Stimulated activated CD4-positive, alpha-beta T cell treated with anti-CD3 and anti-CD28 coated beads, Interleukin-4, amount 100 ng/mL, for 1 hour (primary cell): Measurements from ENCODE around the gene GTF3C1.

ENCODE experiments used
- DNase-seq: peaks from one replicate; pipeline ENCODE4 v3.0.0-alpha.2; 2020

Gene GTF3C1

DNA sequence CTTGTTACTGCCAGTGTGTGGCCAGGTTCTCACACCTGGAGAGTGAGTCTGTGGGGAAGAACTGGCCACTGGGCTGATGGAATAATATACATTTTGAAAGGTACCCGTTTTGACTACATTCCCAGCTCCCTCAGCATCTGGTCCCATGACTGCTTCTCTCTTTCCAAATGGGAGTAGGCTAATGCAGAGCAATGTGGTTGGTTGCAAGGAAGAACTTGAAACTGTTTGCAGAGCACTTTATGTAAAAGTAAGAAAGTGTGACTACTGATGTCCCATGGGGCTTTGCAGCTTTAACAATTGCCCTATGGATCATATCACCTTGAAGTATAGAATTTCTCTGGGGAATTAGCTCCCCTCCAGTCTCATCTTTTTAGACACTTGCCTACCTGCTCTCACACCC is 9.2 kb upstream of the GTF3C1 start:
- no peak for DNase-seq

DNA sequence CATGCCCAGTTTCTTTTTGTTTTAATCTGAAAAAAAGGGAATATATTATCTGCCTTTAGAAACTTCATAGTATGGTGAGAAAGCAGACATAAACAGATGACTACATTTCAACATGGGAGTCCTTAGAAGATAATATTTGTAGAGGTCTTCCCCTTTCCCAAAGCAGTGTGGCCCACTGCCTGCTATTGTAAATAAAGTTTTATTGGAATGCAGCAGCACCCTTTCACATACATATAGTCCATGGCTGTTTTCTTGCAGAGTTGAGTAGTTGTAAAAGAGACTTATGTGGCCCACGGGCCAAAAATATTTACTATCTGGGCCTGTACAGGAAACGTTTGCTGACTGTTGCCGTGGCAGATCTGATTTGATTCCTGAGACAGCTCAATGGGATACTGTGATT is 8.7 kb upstream of the GTF3C1 start:
- DNase-seq: no peak

DNA sequence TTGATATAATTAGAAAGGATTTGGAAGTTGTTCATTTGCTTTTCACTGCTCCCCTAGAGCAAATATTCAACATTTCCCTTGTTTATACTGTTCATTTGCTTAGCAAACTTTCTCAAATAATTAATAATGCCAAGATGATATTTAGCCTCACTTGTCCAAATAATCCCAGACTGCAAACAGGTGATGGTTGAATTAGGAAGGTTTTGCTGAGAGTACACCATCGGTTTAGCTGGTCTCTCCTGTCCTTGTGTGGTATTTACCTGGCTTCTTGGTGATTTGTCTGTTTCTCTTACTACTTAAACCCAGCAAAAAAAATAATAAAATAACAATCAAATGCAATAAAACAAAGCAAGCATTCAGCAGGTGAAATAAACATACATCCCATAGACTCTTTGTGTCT is 6.8 kb upstream of the GTF3C1 start:
- DNase-seq: no peak

DNA sequence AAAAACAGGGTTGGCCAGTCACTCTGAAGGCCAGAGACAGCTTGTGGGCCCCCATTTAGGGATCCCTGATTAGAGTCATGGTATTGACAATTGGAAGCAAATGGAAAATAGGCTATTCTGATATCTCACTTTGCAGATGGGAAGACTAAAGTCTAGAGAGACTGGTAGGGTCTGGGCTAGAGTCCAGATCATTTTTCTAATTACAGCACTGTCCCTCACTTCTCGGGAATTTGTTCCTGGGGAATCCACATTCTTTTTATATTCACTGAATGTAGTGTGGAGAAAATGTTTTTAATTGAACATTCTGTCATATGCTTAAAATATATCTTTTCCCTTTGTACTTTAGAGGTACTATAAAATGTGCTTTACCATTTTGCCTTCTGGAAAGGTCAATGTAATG is 1.3 kb upstream of the GTF3C1 start:
- DNase-seq: no peak

DNA sequence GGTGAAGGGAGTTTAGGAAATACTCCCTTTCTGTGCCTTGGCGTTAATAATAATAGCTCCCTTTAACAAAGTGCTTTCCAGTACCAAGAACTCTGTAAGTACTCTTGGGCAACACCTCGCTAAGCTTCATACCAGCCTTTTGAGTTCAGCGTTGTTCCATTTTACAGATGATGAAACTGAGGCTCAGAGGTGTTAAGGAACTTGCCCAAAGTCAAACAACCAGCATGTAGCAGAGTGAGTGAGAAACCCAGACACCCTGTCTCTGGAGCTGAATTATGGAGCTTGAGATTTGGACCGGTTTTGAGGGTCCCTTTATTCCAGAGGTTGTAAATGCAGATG is 838 bp upstream of the GTF3C1 start:
- DNase-seq: no peak

DNA sequence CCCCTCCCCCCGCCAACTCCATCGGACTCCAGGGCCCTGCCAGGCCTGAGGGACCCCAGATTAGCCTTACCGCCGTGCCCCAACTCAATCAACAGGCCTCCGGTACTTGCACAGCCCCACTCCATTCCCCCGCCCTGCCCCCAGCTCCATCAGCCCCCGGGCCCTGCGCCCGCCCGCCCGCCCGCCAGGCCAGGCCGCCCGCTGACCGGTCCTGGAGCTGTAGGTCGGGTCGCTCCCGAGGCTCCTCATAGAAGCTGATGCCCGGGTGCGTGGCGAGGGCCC is 308 bp downstream of the GTF3C1 start:
- DNase-seq: no peak

DNA sequence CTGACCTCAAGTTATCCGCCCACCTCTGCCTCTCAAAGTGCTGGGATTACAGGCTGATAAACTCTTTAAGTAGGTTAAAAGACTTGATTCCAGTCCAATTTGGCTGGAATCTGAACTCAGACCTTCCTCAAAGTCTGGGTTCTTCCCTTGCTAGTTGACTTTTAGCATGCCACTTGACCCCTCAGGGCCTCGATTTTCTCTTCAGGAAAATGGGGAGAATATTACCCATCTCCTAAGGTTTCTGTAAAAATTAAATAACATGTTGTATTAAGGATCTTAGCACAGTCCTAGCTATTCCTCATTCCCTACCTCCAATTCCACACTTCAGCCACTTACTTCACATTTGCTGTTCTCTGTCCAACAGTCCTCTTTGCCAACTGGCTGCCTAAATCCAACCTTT is 1.9 kb downstream of the GTF3C1 start:
- no peak for DNase-seq

DNA sequence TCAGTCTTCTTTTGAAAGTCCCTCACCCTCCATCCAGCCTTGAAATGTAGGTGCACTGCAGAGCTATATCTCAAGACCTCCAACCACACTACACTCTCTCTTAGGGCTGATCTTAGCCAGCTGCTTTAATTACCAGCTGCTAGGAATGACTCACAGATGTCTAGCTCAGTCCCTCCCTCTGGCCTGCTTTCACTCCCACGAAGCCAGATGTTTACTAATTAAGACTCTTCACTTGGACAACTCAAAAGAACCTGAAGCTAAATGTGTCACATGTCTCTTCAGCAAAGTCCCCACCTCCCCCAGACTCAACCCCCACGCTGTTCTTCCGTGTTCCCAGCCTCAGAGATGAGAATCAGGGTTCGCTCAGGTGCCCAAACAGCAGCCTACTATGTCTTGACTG is 2.6 kb downstream of the GTF3C1 start:
- DNase-seq: no peak

DNA sequence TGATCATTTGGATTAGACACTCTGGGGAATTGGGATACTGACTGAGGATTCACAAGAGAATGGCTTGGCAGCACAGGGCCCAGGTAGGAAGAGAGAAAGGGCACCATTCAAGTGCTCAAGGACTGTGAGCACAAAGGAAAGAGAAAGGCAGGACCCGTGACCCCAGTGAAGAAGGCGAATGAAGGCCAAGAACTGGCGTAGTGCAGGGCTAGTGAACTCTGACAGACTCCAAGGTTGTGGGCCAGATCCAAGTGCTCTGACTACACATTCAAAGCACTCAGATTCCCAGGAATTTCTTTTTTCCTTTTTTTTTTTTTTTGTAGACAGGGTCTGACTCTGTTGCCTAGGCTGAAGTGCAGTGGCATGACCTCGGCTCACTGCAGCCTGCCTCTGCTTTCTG is 5.0 kb downstream of the GTF3C1 start:
- DNase-seq: no peak

DNA sequence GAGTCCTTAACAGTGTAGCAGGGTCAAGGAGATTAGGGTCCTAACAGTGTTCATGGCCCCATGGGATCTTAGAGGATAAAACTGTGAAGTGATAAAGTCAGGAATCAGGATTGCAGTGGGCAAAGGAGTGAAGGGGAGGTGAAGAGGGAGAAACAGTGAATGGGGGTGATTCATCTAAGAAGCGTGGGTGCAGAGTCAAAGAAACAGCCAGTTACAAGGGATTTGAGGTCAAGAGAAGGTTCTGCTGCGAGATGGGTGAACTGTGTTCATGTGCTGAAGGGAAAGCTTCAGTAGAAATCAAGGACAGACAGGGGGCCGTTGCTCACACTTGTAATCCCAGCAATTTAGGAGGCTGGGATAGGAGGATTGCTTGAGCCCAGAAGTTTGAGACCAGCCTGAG is 5.9 kb downstream of the GTF3C1 start:
- DNase-seq: no peak

DNA sequence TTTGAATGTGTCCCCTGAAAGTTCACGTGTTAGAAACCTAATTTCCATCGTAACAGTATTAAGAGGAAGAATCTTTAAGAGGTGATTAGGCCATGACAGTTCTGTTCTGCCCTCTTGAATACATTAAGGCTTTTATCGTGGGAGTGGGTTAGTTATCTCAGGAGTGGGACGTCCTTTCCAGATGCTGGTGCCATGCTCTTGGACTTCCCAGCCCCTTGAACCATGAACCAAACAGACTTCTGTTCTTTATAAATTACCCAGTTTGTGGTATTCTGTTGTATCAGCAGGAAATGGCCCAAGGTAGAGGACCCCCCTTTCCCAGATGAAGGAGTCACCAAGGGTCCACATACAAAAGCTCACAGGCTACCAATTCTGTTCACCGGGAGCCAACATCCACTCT is 10.1 kb downstream of the GTF3C1 start:
- DNase-seq: no peak

DNA sequence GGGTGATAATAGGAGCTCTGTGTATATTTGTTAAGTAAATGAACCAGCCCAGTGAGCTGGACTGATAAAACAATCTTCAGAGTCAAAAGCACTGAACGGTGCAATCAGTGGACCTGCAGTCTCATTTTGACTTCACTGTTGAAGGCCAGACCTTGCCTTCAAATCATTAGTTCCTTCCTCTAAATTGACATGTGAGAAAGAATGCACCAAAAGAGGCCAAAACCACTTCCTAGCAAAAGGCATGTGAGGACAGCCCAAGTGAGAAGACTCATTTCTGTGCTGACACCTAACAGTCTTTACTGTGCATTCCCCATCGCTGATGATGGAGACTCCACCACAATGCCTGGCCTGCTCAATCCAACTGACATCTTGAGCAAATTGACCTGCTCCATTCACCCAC is 10.6 kb downstream of the GTF3C1 start:
- DNase-seq: no peak

DNA sequence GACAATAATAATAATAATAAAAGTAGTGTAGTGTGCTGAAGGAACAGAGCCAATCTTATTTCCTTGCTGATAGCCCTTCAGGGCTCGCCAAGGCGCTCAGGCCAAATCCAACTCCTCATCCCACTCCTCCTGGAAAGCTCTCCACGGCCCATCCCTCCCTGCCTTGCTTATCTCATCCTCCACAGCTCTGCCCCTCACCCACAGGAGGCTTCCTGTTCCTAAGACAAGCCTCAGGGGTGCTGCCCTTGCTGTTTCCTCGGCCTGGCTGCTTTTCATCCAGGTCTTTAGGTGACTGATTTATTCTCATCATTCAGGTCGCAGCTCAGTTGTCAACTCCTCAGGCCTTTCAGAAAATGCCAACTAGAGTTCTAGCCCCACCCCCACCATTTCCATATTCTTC is 11.2 kb downstream of the GTF3C1 start:
- no peak for DNase-seq

DNA sequence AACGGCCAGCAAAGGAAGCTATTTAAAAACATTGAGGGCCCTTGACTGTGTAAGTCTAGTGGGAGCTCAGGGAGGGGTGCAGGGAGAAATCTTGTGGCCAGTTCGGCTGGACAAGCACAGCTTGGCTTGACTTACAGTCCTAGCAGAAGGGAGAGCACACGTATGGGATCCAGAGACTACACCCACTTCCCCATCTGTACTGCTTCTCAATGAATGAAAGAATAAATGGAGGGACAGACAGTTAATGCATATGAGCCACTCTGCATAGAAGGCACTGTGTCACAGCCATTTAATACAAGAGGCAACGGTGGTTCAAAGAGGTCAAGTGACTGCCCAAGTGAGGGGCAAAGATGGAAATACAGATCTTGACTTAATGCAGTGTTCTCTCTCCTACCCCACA is 15.5 kb downstream of the GTF3C1 start:
- DNase-seq: no peak

DNA sequence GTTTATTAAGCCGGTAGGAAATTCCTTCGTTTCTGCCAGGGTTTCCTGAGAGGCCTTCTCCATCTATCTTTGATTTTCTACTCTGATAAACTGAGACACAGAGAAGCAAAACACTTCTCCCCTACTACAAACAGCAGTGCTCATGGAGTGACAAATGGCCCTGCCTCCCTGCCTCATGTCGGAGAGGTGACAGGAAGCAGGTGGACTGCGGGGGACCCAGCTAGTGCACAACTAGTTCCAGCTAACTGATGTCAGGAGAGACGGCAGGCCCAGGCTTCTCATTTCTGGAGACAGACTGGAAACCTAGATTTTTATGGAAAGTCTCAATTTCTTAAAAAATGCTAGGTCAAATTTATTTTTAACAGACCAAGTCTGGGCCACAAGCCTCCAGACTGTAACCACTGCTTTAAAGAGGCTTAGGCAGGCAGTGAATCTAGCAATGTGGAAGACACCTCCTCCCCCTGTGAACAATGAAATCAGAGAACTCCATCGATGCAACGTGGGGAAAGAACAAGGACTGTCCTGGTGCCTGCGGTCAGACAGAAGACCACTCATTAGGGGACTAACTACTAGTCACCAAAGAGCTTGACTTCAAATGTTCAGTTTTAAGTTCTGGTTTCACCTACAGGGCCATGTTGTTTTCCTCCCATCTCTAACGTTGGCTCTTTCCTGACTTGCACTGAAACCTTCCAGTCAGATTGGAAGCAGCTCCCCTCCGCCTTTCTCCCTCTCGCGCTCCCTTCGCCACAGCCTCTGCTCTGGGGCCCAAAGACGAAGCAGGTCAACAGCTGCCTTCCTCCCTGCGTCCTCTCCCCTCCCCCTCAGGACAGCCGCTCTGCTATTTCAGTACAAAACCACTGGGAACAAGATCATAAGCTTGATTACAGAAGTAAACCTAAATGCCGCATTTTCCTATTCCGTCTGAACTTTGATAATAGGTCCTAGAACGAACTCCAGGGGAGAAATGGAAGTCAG is 17.6 kb downstream of the GTF3C1 start:
- DNase-seq: no peak

DNA sequence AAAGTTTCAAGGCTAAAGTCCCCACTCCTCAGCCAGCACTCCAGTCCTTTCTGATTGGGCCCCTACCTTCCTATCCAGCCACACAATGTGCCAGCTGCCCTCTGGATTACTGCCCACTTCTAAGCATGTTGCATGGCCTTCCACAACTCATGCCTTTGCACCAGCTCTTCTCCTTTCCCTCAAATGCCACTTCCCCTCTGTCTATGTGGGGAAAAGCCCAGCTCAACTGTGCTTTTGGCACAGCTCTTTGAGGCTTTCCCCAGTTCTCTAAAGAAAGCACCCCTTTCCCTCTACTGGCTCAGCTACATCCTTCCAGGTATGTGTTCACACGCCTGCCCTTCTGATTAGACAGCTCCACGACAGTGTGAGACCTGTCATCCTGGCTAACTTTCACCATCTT is 18.5 kb downstream of the GTF3C1 start:
- no peak for DNase-seq

DNA sequence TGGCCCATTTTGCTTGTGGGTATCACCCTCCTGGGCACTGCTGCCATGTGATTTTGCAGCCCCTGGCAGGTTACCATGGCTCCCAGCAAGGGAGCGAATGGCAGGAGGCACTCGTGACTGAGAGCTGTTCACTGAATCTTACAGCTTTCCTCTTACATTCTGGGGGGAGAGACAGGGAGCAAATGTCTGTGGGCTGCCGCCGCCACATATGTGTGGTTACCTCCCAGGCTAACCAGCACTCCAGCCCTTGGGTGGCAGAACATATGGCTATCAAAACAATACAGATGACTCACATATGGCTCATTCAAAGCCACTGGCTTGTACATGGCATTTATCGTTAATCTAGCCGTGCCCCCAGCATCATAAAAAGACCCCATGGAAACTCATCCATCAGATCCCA is 19.8 kb downstream of the GTF3C1 start:
- no peak for DNase-seq

DNA sequence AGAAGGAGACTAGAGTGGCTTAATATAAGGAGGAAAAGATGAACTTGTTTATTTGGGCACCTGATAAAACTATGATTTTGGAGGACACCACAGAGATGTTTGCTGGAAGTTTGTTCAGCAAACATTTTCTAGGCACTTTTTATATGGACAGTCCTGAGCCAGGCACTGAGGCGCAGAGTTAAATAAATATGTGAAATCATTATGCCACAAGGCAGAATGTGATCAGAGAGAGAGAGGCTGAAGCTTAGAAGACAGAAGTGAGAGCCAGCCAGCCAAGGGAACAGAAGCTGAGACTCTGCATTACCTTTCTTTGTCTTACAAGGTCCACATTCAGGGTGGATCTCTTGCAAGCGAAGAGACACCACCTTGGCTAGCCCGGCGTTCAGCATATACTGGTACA is 21.4 kb downstream of the GTF3C1 start:
- no peak for DNase-seq

DNA sequence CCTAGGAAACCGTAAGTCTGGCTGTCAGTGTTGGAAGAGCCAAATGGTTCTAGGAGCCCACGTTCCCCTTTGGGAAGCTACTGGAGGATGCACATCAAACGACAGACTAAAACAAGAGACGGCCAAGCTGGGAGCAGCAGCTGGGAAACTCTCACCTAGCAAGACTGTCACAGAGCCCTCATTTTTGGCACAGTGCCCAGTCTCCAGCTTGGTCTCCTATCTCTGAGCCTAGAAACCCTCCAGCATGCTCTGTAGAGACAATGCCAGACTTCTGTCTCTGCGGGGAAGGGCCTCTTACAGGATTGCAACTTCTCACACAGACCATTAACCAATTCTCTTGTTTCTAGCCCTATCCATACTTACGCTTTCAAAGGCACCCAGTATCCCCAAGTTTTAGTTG is 23.5 kb downstream of the GTF3C1 start:
- DNase-seq: no peak

DNA sequence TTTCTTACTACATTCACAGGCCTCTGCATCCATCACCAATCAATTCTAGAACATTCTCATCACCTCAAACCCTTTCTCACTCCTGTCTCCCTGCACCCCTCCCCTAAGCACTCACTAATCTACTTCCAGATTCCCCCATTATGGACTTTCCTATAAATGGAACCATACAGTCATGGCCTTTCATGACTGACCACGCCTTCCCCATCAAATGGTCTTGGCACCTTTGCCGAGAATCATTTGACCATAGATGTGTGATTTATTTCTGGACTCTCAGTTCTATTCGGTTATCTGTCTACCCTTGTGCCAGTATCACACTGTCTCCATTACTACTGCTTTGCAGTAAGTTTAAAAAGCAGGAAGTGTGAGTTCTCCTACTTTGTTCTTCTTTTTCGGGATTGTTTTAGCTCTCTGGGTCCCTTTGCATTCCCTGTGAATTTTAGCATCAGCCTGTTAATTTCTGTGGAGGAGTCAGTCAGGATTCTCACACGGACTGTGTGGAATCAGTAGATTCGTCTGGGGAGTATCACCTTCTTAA is 27.5 kb downstream of the GTF3C1 start:
- no peak for DNase-seq

DNA sequence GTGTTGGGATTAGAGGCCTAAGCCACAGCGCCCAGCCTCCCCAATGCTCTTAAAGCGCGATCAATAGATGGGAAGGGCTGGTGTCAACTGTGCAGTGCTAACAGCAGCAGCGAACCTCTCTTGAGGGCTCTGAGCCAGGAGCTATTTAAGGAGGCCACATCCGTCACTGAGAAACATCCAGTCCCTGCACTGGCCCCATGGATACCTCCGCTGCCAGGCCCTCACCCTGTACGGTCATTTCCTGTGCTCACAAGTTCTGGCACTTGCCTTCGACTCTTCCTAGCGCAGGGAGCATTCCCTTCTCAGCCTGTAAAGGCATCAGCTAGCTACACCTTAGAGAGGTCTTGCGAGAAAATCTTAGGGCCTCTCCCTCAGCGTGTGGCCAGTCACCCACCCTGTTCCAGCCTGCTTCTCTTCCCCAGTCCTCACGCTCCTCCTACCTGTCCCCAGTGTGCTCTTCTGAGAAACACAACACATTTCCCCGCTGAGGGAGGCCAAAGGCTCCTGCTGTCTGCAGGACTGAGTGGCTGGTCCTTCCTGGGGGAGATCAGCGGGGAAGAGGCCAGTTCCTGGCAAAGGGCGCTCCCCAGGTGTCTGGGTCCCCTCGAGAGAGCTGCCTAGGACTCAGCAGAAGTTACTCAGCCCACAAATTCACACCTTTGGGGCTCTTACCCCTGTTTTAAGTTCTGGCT is 28.6 kb downstream of the GTF3C1 start:
- DNase-seq: no peak

DNA sequence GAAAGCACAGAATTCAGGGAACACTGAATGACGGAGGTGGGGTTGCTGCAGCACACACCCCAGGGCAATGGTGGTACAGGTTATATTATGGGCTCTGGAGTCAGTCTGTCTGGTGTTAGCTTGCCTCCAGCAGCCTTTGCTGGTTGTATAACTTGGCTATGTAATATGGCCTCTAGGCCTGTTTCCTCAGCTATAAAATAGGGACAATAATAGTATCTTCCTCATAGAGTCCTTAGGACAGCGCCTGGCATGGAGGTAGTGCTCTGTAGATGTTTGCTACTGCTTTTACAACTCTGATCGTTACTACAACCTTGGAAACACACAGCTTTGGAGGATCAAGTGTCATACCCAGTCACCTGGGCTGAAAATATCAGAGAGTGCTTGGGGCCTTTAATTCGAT is 31.5 kb downstream of the GTF3C1 start:
- no peak for DNase-seq

DNA sequence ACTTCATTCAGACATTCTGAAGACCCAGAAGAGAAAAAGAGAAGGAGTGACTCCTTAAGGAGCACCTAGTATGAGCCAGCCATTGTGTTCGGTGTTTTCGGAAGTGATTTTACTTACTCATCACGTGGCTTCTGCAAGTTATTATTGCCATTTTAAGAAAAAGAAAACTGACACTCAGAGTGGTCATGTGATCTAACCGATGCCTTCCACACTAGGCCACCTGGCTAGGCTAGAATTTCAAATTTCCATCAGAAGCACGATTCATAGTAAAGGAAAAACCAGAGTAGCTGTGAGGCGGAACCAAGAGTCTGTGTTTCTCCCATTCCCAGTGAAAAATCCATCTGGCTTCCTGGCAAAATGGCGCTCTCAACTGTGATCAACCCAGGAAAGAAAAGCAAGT is 32.0 kb downstream of the GTF3C1 start:
- no peak for DNase-seq

DNA sequence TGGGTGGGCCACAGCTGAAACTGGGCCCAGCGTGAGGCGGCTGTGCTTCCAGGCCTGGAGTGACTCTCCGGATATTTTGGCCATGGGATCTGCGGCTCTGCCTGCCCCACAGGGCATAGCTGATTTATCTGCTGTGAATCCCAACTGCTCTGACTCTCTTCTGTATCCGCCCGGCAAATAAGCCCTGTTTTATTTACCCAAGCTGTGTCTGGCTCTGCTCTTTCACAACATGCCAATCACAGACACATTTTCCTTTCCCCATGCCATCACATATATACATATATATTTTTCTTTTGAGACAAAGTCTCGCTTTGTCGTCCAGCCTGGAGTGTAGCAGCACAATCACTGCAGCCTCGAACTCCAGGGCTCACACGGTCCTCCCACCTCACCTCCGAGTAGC is 33.3 kb downstream of the GTF3C1 start:
- DNase-seq: no peak

DNA sequence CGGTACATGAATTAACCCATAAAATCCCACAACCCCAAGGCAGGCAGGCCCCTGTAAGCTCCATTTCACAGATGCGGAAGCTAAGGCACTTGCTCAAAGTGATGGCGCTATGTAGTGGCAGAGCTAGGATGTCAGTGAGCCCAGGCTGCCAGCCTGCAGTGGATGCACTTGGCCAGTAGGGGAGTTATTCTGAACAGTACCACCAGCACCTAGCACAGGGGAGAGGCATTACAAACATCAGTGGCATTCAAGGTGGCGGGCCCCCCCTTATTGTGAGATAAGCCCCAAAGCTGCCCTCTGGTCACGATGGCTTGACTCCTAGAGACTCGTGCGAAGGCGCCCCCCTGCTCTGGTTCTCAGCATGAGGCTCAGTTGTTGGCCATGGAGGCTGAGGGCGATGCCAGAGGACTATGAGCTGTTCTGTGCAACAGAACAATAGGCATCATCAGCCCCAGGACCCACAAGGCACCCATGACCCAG is 33.8 kb downstream of the GTF3C1 start:
- peak; percentile 14 for DNase-seq
